ENCODE results near the gene AJM1. TPM values are rescaled to one million over a fixed set of nuclear protein-coding genes. Genes with fewer than 3 reads are reported as not detected.
A peak's percentile ranks its signal among the peaks of the same experiment; 100 is the strongest.
"Not testable (repeated sequence)": the region's sequence is repeated elsewhere in the genome, so short reads cannot be mapped to it uniquely, and the experiment has no call there.

AJM1 gene
- total RNA-seq, 6 donors from 2014 or later: 1.4 to 7.3 (median 3.0) TPM

DNA sequence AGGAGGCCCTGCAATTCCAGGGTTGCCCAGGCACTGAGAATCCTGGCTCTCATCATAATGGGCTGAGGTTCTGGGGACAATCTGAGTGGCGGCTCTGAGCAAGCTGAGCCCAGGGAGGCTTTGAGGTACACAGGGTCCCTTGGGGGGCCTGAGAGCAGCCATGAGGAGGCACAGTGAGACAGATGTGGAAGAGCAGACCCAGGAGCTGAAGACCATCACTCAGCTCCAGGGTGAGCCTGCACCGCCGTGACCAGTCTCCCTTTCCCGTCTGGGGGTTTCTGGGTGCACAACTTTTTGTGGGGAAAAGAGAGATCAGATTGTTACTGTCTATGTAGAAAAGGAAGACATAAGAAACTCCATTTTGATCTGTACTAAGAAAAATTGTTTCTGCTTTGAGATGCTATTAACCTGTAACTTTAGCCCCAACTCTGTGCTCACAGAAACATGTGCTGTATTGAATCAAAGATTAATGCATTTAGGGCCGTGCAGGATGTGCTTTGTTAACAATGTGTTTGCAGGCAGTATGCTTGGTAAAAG, 46.0 kb upstream of the AJM1 start, which contains the start of gene CCDC183:
TSS of gene CCDC183 (plus strand) at position 101 of the 537 bp plus-strand sequence. CDS start at position 161, 60 bp downstream.
- H3K4me1 ChIP-seq: peaks cover 33 to 45% (median 38%) of the 10 kb centered on the region in 4 donors
- no peak within 1 kb of the TSS for H3K27ac ChIP-seq
- 43 to 61% methylated on average over 5 of the region's 5 CpGs for WGBS, 2 donors
- DNase-seq (no peak), ATAC-seq (ENCODE audit: low FRiP score in 2 of 2) (no peak)
- peaks cover 0 to 24% (median 5%) of the 10 kb centered on the region in 4 donors for H3K27me3 ChIP-seq
- H3K9me3 ChIP-seq: no peaks in the 10 kb centered on the region
- no peak for TF ChIP-seq POLR2AphosphoS5 (IDR thresholded peaks at IDR 0.05)
- TF ChIP-seq, protein P1, sequence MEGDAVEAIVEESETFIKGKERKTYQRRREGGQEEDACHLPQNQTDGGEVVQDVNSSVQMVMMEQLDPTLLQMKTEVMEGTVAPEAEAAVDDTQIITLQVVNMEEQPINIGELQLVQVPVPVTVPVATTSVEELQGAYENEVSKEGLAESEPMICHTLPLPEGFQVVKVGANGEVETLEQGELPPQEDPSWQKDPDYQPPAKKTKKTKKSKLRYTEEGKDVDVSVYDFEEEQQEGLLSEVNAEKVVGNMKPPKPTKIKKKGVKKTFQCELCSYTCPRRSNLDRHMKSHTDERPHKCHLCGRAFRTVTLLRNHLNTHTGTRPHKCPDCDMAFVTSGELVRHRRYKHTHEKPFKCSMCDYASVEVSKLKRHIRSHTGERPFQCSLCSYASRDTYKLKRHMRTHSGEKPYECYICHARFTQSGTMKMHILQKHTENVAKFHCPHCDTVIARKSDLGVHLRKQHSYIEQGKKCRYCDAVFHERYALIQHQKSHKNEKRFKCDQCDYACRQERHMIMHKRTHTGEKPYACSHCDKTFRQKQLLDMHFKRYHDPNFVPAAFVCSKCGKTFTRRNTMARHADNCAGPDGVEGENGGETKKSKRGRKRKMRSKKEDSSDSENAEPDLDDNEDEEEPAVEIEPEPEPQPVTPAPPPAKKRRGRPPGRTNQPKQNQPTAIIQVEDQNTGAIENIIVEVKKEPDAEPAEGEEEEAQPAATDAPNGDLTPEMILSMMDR (IDR thresholded peaks at IDR 0.05): no peak
- no peak for TF ChIP-seq POLR2A (IDR thresholded peaks at IDR 0.05)
- TF ChIP-seq EP300 (IDR thresholded peaks at IDR 0.05): no peak
- peaks cover 0 to 14% (median 6%) of the 10 kb centered on the region in 4 donors for H3K36me3 ChIP-seq
- H3K4me3 ChIP-seq: no peak within 1 kb of the TSS

DNA sequence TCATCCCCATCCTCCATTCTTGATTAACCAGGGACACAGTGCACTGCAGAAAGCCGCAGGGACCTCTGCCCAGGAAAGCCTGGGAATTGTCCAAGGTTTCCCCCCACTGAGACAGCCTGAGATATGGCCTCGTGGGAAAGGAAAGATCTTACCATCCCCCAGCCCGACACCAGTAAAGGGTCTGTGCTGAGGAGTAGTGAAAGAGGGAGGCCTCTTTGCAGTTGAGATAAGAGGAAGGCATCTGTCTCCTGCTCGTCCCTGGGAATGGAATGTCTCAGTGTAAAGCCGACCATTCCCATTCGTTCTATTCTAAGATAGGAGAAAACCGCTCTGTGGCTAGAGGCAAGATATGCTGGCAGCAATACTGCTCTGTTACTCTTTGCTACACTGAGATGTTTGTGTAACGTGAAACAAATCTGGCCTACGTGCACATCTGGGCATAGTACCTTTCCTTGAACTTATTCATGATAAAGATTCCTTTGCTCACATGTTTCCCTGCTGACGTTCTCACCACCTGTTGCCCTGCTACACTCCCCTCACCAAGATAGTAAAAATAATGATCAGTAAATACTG, 45.4 kb upstream of the AJM1 start:
- DNase-seq; H3K9me3 ChIP-seq; H3K4me3 ChIP-seq; ATAC-seq (ENCODE audit: low FRiP score in 2 of 2); H3K27ac ChIP-seq: not testable (repeated sequence)
- peaks cover 30 to 41% (median 37%) of the 10 kb centered on the region in 4 donors for H3K4me1 ChIP-seq
- peaks cover 0 to 24% (median 6%) of the 10 kb centered on the region in 4 donors for H3K27me3 ChIP-seq
- 18 to 26% methylated on average over 9 to 10 of the region's 10 CpGs for WGBS, 2 donors
- H3K36me3 ChIP-seq: peaks cover 0 to 14% (median 6%) of the 10 kb centered on the region in 4 donors

DNA sequence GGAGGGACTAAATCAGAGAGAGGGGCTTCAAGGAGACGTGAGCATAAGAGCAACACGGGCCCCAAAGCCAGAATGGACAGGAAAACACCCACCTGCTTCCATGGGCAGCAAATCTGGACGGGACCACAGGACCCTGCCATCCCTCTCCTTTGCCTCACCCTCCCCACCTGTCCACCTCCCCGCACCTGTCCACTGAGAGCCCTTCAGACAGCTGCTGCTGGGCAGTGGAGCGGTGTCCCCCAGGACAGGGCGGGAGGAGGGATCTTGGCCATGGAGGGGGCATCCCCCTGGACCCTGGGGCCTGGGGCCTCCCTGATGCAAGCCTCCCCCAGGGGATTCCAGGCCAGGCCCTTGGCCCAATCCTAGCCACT, 43.6 kb upstream of the AJM1 start:
- DNase-seq (no peak), ATAC-seq (ENCODE audit: low FRiP score in 2 of 2) (no peak)
- Histone ChIP-seq H3K4me3 (peak overlapping the region in 2 of 4 donors; percentile 50 to 53), H3K4me1 (peaks cover 23 to 29% (median 28%) of the 10 kb centered on the region in 4 donors), H3K27ac (no peak overlapping the region), H3K27me3 (peaks cover 0 to 24% (median 6%) of the 10 kb centered on the region in 4 donors), H3K9me3 (no peaks in the 10 kb centered on the region), H3K36me3 (peaks cover 0 to 6% (median 0%) of the 10 kb centered on the region in 4 donors)
- WGBS, 2 donors: 65 to 75% methylated on average over 3 to 6 of the region's 6 CpGs
- no peak for TF ChIP-seq POLR2AphosphoS5 (IDR thresholded peaks at IDR 0.05)
- no peak for TF ChIP-seq POLR2A (IDR thresholded peaks at IDR 0.05)
- no peak for TF ChIP-seq EP300 (IDR thresholded peaks at IDR 0.05)
- TF ChIP-seq, protein P1 (IDR thresholded peaks at IDR 0.05): no peak

DNA sequence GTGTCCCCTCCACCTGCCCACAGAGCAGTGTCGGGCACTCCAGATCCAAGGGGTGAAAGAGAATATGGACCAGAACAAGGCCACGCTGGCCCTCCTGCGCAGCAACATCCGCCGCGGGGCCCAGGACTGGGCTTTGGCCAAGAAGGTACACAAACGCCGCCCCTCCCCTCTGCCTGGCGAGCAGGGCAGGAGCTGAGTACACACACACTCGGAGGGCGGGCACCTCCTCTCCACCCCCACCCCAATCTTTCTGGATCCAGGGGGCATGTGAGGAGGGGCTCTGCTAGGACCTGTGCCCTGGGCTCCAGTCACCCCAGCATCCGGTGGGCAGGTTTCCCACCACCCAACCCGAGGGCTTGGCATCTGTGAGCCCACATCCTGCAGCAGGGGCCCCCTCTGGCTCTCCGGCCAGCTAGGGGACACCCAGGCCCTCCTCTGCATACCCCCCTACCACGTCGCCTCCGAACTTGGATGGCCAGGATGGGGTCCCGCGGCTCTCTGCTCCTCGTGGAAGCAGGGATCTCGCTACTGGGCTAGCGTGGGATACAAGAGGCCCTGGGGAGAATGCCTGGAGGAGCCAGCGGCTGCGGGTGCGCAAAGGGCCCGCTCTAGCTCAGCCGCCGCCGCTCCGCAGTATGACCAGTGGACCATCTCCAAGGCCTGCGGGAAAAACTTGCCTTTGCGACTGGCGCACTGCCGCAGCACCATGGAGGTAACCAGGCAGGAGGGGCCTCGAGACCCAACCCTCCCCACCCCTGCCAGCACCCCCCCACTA, 43.0 kb upstream of the AJM1 start:
- ATAC-seq (ENCODE audit: low FRiP score in 2 of 2) (peak; percentile 25 to 53), DNase-seq (peak; percentile 73 to 84)
- peak overlapping the region in 3 of 4 donors; percentile 39 to 53 (median 50) for H3K4me3 ChIP-seq
- no peaks in the 10 kb centered on the region for H3K9me3 ChIP-seq
- H3K36me3 ChIP-seq: peaks cover 0 to 2% (median 0%) of the 10 kb centered on the region in 4 donors
- TF ChIP-seq, protein P1 (IDR thresholded peaks at IDR 0.05): peak in 1 of 6 experiments; percentile 9
- TF ChIP-seq POLR2AphosphoS5 (IDR thresholded peaks at IDR 0.05) (no peak), EP300 (IDR thresholded peaks at IDR 0.05) (no peak), POLR2A (IDR thresholded peaks at IDR 0.05) (no peak)
- peaks cover 0 to 24% (median 6%) of the 10 kb centered on the region in 4 donors for H3K27me3 ChIP-seq
- peaks cover 23 to 29% (median 28%) of the 10 kb centered on the region in 4 donors for H3K4me1 ChIP-seq
- WGBS, 2 donors: 35% methylated on average over 28 of the region's 35 CpGs; no CpG with 5 or more reads in 1 of the 2 donors
- H3K27ac ChIP-seq: peak overlapping the region in 3 of 4 donors; percentile 46 to 65 (median 61)

All from upper lobe of left lung (tissue), 6 donors.